K562 (cell line): Measurements from ENCODE around the gene TRRAP. TPM values are rescaled to one million over a fixed set of nuclear protein-coding genes. Genes with fewer than 3 reads are reported as not detected.

ENCODE experiments used
- HNRNPL ChIP-seq: fragments of 200-400 bp; formaldehyde crosslinking; IDR thresholded peaks from 2 replicates; pipeline ENCODE4 v1.6.1; 2017; ENCODE audit warnings: low read depth, mild to moderate bottlenecking, low read length
- KLF1 ChIP-seq: fragments of 450-650 bp; IDR thresholded peaks from 2 replicates; pipeline ENCODE4 v1.6.1; 2016; ENCODE audit warnings: missing genetic modification characterization, missing compliant biosample characterization
- KLF10 ChIP-seq: fragments of 250-450 bp; sonication (Bioruptor Pico); IDR thresholded peaks from 2 replicates; pipeline ENCODE4 v1.6.1; 2021; ENCODE audit warnings: matching md5 sums
- NFE2 ChIP-seq: IDR thresholded peaks from 2 replicates; pipeline ENCODE4 v1.6.1; 2014; ENCODE audit warnings: antibody characterized with exemption, low read depth
- NRF1 ChIP-seq, 2 experiments: fragments of 450-650 bp; IDR thresholded peaks in 1 of 2; conservative IDR thresholded peaks in 1 of 2; 2 replicates each; pipeline ENCODE4 v1.6.1; 2014; ENCODE audit warnings: mild to moderate bottlenecking in 2 of 2
- PHF8 ChIP-seq: fragments of 200-600 bp; sonication (generic); IDR thresholded peaks from 2 replicates; pipeline ENCODE4 v1.6.1; 2012; ENCODE audit warnings: mixed run types, mild to moderate bottlenecking, inconsistent platforms, low read length, moderate library complexity, borderline replicate concordance
- U2AF1 ChIP-seq: fragments of 200-400 bp; formaldehyde crosslinking; optimal IDR thresholded peaks from 2 replicates; pipeline ENCODE3; 2017; ENCODE audit warnings: mild to moderate bottlenecking, low read depth, low read length, moderate library complexity
- XRCC3 ChIP-seq: fragments of 450-650 bp; IDR thresholded peaks from 2 replicates; pipeline ENCODE4 v1.6.1; 2017; ENCODE audit warnings: mild to moderate bottlenecking, moderate library complexity
- ZBTB17 ChIP-seq: fragments of 450-650 bp; formaldehyde crosslinking; IDR thresholded peaks from 2 replicates; pipeline ENCODE4 v1.4.0; 2020; ENCODE audit warnings: mild to moderate bottlenecking
- ZFP91 ChIP-seq: sonication (generic); formaldehyde crosslinking; IDR thresholded peaks from 2 replicates; pipeline ENCODE4 v1.8.0; 2022; ENCODE audit warnings: mild to moderate bottlenecking, missing genetic modification reagents
- ZNF140 ChIP-seq: fragments of 250-450 bp; sonication (Bioruptor Pico); IDR thresholded peaks from 2 replicates; pipeline ENCODE4 v1.8.0; 2021; ENCODE audit warnings: moderate library complexity, mild to moderate bottlenecking, inconsistent platforms
- ZNF518B ChIP-seq: fragments of 250-450 bp; sonication (Bioruptor Pico); IDR thresholded peaks from 2 replicates; pipeline ENCODE4 v1.5.0; 2021; ENCODE audit warnings: mild to moderate bottlenecking, moderate library complexity
- polyA plus RNA-seq, 8 experiments: library from polyadenylated mRNA; depleted of rRNA in 4 of 8; stranded (reverse) in 5 of 8; unstranded in 3 of 8; fragments of >200 nt; fragmentation: Nextera tagmentation in 2 of 8; fragmentation: Illumina TruSeq in 1 of 8; extraction: Ambion mirVana in 2 of 8; extraction: Trizol in 1 of 8; gene quantifications; 2 replicates each; pipeline versions ENCODE4 v1.2.1 to v1.2.3, GENCODE V29; 2011 to 2014; ENCODE audit warnings: inconsistent platforms in 1 of 8, missing spikeins in 1 of 8
- total RNA-seq, 7 experiments: library from RNA; depleted of rRNA in 6 of 7; stranded (reverse); fragments of >200 nt in 6 of 7; fragmentation: Illumina TruSeq in 2 of 7; extraction: Trizol in 2 of 7; gene quantifications; 2 replicates each; pipeline versions ENCODE4 v1.2.1 to v1.2.3, GENCODE V29; 2011 to 2021; ENCODE audit warnings: low replicate concordance in 1 of 7
- TF ChIP-seq, protein P1 (sequence below): fragments of 200-800 bp; sonication (Bioruptor generic); IDR thresholded peaks from 2 replicates; pipeline ENCODE4 v1.6.1; 2017; ENCODE audit warnings: missing genetic modification characterization, missing compliant biosample characterization

The TRRAP gene
- total and polyA plus RNA-seq, 9 of the 15 experiments (the other 6 are each of a cell fraction or from before 2014, with no cell fraction given) = 1.3 to 47.2 (median 9.7) TPM

GRCh38 chr7:98870121-98870651 is 8.1 kb upstream of the TRRAP start (continued):
- TF ChIP-seq ZNF518B (CRISPR knock-in tag) = no peak
- no peak for TF ChIP-seq XRCC3
- TF ChIP-seq KLF10 = no peak
- TF ChIP-seq PHF8 = no peak
- TF ChIP-seq, protein P1, sequence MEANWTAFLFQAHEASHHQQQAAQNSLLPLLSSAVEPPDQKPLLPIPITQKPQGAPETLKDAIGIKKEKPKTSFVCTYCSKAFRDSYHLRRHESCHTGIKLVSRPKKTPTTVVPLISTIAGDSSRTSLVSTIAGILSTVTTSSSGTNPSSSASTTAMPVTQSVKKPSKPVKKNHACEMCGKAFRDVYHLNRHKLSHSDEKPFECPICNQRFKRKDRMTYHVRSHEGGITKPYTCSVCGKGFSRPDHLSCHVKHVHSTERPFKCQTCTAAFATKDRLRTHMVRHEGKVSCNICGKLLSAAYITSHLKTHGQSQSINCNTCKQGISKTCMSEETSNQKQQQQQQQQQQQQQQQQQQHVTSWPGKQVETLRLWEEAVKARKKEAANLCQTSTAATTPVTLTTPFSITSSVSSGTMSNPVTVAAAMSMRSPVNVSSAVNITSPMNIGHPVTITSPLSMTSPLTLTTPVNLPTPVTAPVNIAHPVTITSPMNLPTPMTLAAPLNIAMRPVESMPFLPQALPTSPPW = peak; percentile 49
- no peak for TF ChIP-seq KLF1 (tag)
- TF ChIP-seq ZNF140 (CRISPR knock-in tag) = no peak
- no peak for TF ChIP-seq HNRNPL
- TF ChIP-seq ZBTB17 (CRISPR knock-in tag) = no peak
- no peak for TF ChIP-seq ZFP91 (CRISPR knock-in tag)
- TF ChIP-seq NFE2 = peak; percentile 8; the same call in 1 of the 2 replicates
- 0 out of 4 replicates have a peak, but pooled peaks of 1 of the 2 experiments have one; percentile 21 for TF ChIP-seq NRF1 (conservative IDR thresholded peaks at IDR 0.05 in 1 of 2, IDR thresholded peaks at IDR 0.05 in 1 of 2)
- no peak for TF ChIP-seq U2AF1
